HG02588 (cell line): ENCODE data around the gene POLR1B.
"Not testable (repeated sequence)": the region's sequence is repeated elsewhere in the genome, so short reads cannot be mapped to it uniquely, and the experiment has no call there.

Experiments
- ATAC-seq: cut with Tn5 transposase; IDR thresholded peaks from one replicate; pipeline ENCODE4 v1.9.1; 2021; ENCODE audit warnings: mild to moderate bottlenecking, moderate library complexity; ENCODE audit not compliant: unreplicated experiment

POLR1B gene

DNA sequence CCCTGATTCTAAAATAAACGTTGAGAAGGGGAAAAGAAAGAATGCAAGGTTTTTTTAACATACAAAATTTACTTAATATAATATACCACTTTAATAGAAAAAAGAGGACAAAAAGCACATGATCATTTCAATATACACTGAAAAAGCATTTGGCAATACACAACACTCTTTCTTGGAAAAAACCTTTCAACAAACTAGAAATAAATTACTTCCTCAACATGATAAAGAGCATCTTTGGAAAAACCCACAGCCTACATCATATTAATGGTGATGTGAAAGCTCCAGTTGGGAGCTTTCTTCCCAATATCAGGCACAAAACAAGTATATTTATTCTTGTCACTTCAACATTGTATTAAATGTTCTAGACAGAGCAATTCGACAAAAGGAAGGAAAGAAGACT is 3.0 kb upstream of the POLR1B start:
- ATAC-seq = no peak

DNA sequence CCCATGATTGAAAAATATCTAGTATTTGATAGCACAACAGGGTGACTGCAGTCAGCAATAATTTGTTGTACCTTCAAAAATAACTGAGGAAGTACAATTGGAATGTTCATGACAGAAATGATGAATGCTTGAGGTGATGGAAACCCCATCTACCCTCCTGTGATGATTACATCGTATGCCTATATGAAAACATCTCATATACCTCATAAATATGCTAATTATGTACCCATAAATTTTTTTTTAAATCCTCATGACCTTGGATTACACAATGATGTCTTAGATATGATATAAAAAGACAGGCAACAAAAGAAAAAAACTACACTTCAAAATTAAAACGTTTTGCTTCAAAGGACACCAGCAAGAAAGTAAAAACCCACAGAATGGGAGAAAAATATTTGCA is 1.4 kb upstream of the POLR1B start:
- ATAC-seq = no peak

DNA sequence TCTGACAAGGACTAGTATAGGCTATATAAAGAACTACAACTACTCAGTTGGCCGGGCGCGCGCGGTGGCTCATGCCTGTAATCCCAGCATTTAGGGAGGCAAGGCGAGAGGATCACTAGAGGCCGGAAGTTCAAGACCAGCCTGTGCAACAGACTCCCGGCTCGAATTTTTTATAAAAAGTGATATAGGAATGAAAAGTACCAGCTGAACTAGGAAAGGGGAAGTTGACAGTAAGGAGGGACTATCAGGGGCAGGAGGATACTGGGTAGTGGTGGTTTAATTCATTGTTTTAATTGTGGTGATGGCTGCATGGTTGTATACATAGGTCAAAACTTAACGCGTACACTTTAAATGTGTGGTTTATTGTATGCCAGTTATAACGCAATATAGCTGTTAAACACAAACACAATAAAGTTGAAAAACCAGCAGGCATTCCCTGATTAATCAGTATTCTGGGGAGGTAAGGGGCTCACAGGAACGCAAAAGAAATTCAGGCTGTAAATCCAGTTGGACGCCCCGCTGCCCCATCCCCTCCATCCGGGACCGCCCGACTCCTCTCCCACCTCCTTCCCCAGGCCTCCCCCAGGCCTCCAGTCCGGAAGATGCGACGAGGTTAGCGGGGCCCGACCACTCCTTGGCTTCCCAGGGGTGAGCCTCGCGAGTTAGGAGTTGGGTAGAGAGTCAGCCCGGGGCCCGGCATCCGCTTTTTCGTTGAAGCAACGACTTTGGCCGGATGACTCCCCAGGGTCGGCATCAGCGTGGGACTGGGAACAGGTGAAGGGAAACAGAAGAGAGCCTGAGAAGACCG is 746 bp upstream of the POLR1B start:
- ATAC-seq = peak; percentile 53

DNA sequence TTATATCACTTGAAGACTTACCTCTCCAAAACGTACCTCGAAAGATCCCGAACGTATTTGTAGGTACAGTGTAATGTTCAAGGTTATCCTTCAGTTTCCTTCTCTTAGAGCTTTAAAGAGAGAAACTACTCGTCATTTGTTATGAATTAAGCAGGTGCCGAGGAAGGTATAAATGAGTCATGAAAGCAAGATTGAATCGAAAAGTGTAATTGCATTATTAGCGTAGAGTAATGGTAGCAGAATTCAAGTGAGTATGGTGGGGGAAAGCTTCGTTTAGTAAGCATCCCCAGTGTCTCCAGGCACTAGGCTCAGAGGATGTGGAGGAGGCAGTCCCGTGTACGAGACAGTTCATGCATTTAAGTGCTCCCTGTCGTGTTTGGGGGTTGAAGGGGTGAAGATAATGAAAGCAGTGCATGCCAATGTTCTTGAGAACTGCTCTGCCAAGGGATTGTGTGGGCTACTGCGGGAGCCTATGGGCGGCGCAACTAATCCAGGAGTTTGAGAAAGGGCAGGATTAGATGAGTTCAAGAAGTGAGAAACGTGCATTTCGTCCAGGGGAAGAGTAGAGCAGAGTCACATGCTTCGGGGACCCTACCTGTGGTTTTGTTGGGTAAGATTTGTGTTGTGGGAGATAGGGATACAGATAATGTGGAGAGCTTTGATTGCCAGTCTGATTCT is 858 bp downstream of the POLR1B start:
- ATAC-seq = no peak

DNA sequence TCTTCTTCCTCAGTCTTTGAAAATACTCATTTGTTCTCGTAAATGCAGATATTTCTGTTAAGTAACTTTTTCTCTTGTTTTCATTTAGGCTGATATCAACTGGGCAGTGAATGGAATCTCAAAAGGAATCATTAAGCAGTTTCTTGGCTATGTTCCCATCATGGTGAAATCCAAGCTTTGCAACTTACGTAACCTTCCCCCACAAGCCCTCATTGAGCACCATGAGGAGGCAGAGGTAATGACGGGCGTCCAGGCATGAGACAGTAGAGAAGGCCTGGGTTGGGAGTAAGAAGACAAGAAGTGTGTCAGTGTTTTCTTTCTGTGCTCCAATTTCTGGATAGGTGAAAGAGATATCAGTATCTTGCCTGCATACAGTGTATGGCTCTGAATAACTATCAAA is 5.1 kb downstream of the POLR1B start:
- no peak for ATAC-seq

DNA sequence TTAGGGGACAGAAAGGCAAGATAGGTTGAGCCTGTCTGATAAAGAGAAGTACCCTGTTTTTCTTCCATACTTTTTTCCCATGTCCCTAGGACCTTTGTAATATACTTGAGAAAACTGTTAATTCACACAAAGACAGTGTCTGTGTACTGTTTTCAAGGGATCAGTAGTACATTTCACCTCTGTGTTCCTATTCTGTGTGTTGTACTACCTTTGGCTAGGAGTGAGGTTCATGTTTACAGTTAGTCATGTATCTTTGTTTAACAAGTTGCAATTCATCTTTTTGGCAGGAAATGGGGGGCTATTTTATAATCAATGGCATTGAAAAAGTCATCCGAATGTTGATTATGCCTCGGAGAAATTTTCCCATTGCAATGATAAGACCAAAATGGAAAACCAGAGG is 6.7 kb downstream of the POLR1B start:
- no peak for ATAC-seq

DNA sequence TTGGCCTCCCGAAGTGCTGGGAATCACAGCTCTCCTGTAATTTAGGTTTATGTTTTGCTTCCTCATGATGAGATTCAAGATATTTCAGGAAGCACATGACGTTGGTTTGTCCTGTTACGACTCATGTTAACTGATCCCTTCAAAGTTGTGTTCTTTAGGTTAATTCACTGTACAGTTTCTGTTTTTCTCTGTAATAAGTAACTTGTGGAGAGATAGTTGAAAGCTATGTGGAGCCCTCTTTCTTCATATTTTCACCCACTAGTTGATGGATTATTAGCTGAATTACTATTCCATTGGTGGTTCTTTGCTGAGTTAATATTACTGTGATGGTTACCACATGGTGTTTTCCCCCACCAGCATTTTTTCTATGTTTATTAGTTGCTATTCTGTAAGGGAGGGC is 23.8 kb downstream of the POLR1B start:
- no peak for ATAC-seq

DNA sequence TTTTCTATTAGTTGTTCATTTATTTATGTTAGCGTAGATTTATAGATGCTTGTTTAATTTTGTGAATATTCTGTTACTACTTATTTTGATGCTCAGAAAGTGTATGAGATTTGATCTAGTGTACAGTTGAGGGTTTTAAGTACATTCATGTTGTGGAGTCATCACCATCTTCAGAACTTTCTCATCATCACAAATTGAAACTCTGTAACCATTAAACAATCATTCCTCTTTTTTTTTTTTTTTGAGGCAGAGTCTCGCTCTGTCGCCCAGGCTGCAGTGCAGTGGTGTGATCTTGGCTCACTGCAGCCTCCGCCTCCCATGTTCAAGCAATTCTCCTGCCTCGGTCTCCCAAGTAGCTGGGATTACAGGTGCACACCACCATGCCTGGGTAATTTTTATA is 24.2 kb downstream of the POLR1B start:
- not testable (repeated sequence) for ATAC-seq

DNA sequence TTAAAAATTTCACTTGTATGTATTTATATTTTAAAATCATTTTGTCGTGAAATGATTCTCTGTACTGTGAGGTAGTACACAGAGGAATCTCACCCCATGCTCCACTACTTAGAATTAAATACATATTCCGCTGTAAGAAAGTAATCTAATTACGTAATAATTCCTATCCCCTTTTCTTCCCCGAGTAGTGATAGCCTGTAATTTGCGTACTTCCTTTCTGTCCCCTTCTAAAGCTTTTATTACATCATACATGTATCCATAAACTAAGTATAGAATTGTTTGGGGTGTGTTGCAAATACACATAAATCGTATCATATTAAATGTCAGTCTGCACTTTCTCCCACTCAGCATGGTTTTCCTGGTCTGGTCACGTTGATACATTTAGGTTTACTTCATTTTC is 29.7 kb downstream of the POLR1B start:
- no peak for ATAC-seq

DNA sequence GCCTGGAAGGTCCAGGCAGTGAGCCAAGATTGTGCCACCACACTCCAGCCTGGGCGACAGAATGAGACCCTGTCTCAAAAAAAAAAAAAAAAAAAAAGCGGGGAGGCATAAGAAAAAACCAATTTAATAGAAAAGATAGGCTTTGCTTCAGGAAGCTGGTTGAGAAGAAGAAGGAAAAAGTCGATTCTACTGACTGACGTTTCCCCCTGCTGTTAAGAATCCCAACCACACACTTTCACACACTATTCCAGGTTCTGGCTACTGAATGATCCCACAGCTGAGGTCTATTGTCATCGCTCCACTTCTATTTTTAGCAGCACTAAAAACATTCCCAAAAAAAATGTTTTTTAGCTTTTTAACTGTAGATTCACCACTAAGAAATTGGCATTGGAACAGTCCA is 35.5 kb downstream of the POLR1B start:
- no peak for ATAC-seq

DNA sequence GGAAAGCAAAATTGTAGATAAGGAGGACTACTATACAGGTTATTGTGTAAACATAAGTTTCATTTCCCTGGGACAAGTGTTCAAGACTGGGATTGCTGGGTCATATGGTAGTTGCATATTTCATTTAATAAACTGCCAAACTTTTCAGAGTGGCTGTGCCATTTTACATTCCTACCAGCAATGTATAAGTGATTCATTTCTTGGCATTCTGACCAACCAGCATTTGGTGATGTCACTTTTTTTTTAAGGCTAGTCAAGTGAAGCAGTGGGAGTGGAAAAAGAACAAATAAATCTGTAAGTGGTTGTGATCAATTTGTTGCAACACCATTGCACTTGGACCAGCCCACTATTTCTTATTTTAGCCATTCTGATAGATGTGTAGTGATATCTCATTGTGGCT is 37.0 kb downstream of the POLR1B start:
- no peak for ATAC-seq

DNA sequence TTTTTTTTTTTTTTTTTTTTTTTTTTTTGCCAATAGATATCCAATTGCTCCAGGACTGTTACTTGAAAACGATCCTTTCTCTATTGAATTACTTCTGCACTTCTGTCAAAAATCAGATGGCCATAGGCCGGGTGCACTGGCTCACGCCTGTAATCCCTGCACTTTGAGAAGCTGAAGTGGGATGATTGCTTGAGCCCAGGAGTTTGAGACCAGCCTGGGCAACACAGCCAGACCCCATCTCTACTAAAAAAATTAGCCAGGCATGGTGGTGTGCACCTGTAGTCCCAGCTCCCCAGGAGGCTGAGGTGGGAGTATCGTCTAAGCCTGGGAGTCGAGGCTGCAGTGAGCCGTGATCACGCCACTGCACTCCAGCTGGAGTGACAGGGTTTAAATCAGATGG is 37.8 kb downstream of the POLR1B start:
- no peak for ATAC-seq

DNA sequence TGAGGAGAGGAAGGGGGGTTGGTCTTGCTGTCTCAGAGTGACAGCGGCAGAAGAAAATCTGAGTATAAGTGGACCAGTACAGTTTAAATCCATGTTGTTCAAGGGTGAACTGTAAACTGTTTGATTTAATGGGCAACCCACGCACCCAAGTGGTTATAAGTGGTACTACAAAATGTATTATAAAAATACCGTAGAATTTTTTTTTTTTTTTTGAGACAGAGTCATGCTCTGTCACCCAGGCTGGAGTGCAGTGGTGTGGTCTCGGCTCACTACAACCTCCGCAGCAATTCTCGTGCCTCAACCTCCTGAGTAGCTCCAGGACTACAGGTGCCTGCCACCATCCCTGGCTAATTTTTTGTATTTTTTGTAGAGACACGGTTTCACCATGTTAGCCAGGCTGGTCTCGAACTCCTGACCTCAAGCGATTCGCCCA is 40.1 kb downstream of the POLR1B start:
- no peak for ATAC-seq

DNA sequence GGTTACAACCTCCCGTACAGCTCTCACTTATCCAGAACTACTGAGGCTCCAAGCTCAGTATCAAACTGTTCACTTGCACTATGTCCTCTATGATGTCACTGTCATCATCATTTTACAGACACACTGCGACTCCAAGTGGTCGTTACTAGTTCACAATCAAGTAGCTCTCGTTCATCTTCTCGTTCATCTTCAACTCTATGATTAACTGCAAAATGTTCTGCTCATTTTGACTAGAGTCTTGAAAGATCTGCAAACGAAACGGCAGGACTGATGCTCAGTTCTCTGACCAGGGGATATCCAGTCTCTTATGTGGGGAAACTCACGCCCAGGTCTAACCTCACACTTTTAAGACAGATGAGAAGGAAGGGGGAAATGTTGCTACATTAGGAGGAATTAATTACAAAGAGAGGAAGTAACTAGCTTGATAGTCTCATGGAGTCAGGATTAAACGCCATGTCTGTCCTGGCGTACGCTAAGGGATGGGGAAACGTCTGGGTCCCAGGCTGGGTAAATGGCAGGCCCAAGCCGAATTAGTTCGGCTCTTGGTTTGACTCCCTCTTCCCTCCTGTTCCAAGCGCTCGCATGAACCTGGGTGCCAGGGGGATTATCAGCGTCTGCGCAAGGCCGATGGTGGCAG is 41.4 kb downstream of the POLR1B start:
- no peak for ATAC-seq

DNA sequence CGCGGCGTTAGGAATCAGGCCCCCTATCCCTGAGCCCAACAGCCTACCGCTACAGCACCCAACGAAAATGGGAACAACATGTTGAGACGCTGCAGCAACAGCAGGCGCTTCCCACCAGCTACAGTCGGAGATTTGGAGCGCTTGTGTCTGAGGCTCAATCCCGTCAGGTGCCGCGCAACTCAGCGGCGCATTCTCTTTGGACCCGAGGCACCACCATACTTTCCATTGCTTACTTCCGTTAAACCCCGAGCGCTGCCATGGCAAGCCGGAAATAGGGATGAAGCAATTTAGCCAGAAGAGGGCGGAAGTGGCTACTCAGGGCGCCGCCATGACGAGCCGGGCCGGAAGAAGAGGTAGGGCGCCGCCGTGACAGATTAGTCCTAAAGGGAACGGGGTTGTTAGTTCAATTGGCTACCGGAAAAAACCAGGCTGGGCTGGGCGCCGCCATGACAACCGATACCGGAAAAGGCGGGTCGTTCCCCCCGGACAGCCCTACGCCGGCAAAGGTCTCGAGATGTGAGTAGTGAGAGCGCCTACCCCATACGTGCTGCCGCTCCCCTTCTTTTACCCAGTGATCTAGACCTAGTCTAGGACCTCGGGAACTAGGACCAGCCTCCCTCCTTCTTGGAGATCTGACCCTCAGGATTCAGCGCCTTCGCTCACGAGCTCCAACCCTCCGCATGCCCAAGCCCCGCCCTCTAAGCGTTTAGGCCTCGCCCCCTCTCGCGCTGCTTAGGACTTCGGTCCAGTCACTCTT is 42.0 kb downstream of the POLR1B start, which contains the start of gene CHCHD5:
TSS of gene CHCHD5 (plus strand) at position 476 of the 757 bp plus-strand sequence. CDS start at position 515, 39 bp downstream.
- ATAC-seq = peak; percentile 89

DNA sequence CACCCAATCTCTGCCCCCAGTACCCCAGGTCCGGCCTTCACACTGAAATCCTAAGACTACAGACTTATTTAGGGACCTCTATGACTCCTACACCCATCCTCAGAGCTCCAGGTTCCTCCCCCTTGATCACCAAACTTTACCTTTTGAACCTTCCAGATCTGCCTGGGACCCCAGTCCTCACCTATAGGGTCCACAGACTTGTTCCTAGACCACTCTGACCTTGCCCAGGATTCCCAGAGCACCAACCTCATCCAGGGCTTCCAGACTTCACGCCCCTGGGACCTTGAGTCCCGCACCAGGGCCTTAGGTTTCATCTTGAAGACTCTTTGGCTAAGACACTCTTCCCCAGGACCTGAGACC is 42.6 kb downstream of the POLR1B start:
- ATAC-seq = no peak

DNA sequence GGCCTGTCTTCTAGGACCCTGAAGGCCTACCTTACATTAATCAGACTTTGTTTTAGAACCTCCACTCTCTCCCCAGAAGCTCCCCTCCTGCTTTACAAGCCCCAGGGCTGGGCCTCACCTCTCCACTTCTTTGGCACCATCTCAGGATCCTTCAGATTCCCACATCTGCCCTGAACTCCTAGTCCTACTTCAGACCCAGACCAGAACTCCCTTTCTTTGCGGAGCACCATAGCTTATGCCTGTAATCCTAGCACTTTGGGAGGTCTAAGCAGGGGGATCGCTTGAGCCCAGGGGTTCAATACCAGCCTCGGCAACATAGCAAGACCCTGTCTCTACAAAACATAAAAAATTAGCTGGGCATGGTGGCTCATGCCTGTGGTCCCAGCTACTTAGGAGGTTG is 43.1 kb downstream of the POLR1B start:
- no peak for ATAC-seq

DNA sequence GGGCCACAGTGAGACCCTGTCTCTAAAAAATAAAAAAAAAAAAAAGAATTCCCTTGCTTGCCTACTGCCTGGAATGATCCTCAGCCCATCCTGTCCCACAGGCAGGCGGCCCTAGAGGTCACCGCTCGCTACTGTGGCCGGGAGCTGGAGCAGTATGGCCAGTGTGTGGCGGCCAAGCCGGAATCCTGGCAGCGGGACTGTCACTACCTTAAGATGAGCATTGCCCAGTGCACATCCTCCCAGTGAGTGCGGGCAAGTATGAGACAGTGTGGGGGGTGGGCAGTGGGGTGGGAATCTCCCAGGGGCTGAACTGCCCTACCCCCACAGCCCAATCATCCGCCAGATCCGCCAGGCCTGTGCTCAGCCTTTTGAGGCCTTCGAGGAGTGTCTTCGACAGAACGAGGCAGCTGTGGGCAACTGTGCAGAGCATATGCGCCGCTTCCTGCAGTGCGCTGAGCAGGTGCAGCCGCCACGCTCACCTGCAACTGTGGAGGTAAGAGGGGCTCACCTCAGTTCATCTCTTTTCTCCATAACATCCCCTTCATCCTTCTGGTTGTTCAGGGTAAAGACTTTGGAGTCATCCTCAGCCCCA is 43.7 kb downstream of the POLR1B start:
- no peak for ATAC-seq

DNA sequence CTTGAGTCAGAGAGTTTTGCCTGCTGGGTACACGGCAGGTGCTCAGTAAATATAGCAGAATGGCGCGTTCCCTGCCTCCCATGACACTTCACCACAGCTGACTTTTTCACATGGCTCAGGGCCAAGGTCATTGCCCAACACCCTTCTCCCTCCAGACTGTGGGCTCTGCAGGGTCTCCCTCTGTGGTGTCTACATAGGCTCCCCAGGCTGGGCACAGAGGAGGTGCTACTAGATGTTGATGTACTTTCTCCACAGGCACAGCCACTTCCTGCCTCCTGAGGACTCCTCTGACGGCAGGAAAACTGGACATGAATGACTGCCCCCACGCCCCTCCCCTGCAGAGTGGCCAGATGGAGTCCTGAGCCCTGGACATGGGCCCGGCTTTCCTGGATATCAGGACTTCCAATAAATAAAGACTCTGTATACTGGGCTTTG is 46.4 kb downstream of the POLR1B start:
- no peak for ATAC-seq

DNA sequence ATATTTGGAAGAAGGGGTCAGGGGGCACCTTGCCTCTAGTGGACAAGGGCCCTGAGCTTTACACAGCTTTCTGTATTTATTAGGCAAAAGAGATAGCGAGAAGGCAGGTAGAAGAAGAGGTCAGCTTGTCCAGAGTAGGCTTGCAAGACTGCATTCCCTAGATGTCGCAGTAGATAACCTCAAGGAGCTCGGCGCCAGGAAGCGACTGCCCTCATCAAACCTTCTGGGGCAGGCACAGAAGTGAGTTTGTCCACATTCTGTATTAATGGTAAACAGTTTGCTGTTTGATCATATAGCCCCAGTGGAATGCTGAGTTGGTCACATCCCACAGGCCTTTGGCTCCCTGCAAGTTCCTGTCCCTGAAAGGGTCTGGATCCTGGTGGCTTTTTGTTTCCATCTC is 49.1 kb downstream of the POLR1B start:
- no peak for ATAC-seq

DNA sequence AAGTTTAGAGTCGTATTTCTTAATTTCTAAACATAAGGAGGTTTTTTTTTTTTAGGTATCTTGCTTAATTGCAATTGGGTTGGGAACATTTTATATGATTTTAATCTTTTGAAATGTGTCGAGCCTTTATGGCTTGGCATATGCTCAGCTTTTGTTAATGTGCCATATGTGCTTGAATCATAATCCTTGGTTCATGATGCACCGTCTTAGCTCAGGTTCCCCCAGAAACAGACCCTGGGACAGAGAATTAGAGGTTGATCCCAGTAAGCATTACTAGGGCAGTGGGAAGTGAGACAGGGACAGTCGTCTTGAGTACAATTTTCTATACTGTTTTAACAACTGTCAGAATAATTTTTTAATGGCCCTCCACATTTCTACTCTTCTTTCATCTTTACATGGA is 51.5 kb downstream of the POLR1B start:
- ATAC-seq = no peak
